ENCODE data around the gene ALG12. TPM values are rescaled to one million over a fixed set of nuclear protein-coding genes. Genes with fewer than 3 reads are reported as not detected.

The ALG12 gene
- total and polyA plus RNA-seq, 2 of the 13 experiments (the other 11 are each of a cell fraction or from before 2014, with no cell fraction given), result 7.8 to 15.8 TPM

DNA sequence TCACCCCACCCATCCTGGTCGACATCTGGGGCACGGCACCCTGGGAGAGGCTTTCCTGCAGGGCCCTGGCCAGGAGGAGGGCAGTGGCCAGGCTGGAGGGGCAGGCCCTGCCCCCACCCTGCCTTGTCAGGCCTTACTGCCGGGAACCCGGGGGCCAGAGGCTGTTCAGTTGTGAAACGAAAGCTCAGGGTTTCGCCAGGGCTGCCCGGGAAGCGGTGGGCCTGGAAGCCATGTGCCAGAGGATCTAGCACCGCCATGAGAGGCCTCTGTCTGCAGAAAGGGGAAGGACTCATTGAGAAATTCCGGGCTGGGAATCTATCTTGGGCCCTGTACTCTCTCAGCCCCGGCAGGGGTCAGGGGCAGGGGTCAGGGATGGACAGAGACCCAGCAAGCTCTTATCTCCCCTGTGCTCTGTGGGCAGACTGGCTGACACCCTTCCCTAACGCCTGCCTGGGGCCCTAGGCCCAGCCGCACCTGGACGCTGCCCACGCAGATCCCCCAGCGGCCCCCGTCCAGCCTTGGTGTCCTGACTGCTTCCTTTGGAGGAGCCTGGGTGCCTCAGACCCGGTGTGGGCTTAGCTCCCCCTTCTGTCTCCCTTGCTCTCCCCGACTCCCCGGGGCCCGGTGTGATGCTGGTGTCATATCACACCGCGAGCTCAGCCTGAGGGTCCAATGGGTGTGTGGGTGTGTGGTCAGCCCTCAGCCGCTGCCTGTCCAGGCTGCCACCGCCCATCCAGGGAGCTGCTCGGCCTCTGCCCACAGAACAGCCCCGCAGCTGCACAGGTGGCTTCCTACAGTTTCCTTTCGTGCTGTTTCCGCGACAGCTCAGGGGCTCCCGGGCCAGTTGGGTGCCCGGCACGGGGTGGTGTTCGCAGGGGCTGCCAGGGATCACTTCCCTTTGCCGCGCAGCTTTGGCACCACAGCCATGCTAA lies 48.8 kb upstream of the ALG12 start (continued):
- no peak for TF ChIP-seq MAFK (conservative IDR thresholded peaks at IDR 0.05 in 1 of 2, IDR thresholded peaks at IDR 0.05 in 1 of 2; ENCODE audit: low read length in 2 of 2)
- TF ChIP-seq ZNF326 (CRISPR knock-in tag; IDR thresholded peaks at IDR 0.05; ENCODE audit: borderline replicate concordance), result no peak
- no peak for TF ChIP-seq ZBTB21 (CRISPR knock-in tag; IDR thresholded peaks at IDR 0.05)
- no peak for TF ChIP-seq ZNF883 (CRISPR knock-in tag; IDR thresholded peaks at IDR 0.05; ENCODE audit: not compliant biosample characterization)
- 0 out of 2 replicates have a peak, but pooled peaks have one; percentile 18 for TF ChIP-seq ZNF629 (CRISPR knock-in tag; conservative IDR thresholded peaks at IDR 0.05)
- 0 out of 2 replicates have a peak, but pooled peaks have one; percentile 11 for TF ChIP-seq MAZ (IDR thresholded peaks at IDR 0.05; ENCODE audit: borderline replicate concordance, low read depth, low read length)
- no peak; the same call in 1 of the 2 replicates for TF ChIP-seq MAZ (CRISPR knock-in tag; IDR thresholded peaks at IDR 0.05; ENCODE audit: low read depth)
- peak; percentile 43 for TF ChIP-seq THAP11 (CRISPR knock-in tag; IDR thresholded peaks at IDR 0.05)
- TF ChIP-seq ARHGAP35 (CRISPR knock-in tag; IDR thresholded peaks at IDR 0.05; ENCODE audit: borderline replicate concordance), result no peak
- no peak for TF ChIP-seq ZSCAN21 (CRISPR knock-in tag; IDR thresholded peaks at IDR 0.05; ENCODE audit: borderline replicate concordance)
- TF ChIP-seq SAFB2 (CRISPR knock-in tag; IDR thresholded peaks at IDR 0.05; ENCODE audit: borderline replicate concordance, low read depth), result 0 out of 2 replicates have a peak, but pooled peaks have one; percentile 3
- TF ChIP-seq TOE1 (CRISPR knock-in tag; IDR thresholded peaks at IDR 0.05), result no peak
- peak; percentile 50; the same call in 1 of the 2 replicates for TF ChIP-seq ZZZ3 (CRISPR knock-in tag; IDR thresholded peaks at IDR 0.05; ENCODE audit: borderline replicate concordance)
- TF ChIP-seq ETV6 (CRISPR knock-in tag; conservative IDR thresholded peaks at IDR 0.05), result no peak
- TF ChIP-seq, protein P1, sequence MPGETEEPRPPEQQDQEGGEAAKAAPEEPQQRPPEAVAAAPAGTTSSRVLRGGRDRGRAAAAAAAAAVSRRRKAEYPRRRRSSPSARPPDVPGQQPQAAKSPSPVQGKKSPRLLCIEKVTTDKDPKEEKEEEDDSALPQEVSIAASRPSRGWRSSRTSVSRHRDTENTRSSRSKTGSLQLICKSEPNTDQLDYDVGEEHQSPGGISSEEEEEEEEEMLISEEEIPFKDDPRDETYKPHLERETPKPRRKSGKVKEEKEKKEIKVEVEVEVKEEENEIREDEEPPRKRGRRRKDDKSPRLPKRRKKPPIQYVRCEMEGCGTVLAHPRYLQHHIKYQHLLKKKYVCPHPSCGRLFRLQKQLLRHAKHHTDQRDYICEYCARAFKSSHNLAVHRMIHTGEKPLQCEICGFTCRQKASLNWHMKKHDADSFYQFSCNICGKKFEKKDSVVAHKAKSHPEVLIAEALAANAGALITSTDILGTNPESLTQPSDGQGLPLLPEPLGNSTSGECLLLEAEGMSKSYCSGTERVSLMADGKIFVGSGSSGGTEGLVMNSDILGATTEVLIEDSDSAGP (CRISPR knock-in tag; IDR thresholded peaks at IDR 0.05; ENCODE audit: borderline replicate concordance), result peak; percentile 13; the same call in 1 of the 2 replicates
- TF ChIP-seq ZNF558 (CRISPR knock-in tag; IDR thresholded peaks at IDR 0.05; ENCODE audit: borderline replicate concordance), result no peak
- no peak for TF ChIP-seq ZNF780A (CRISPR knock-in tag; IDR thresholded peaks at IDR 0.05)
- TF ChIP-seq KDM5A (IDR thresholded peaks at IDR 0.05; ENCODE audit: borderline replicate concordance, low read length), result no peak
- TF ChIP-seq ZNF501 (CRISPR knock-in tag; IDR thresholded peaks at IDR 0.05), result no peak; the same call in 1 of the 2 replicates
- TF ChIP-seq GLI4 (CRISPR knock-in tag; IDR thresholded peaks at IDR 0.05; ENCODE audit: borderline replicate concordance), result 0 out of 2 replicates have a peak, but pooled peaks have one; percentile 57
- peak; percentile 60; the same call in 1 of the 2 replicates for TF ChIP-seq FOXC1 (CRISPR knock-in tag; IDR thresholded peaks at IDR 0.05; ENCODE audit: borderline replicate concordance)
- no peak for TF ChIP-seq ZNF549 (CRISPR knock-in tag; IDR thresholded peaks at IDR 0.05)
- TF ChIP-seq MEF2D (CRISPR knock-in tag; IDR thresholded peaks at IDR 0.05), result no peak
- no peak for TF ChIP-seq ZNF768 (CRISPR knock-in tag; IDR thresholded peaks at IDR 0.05)
- TF ChIP-seq KLF6 (CRISPR knock-in tag; IDR thresholded peaks at IDR 0.05), result 0 out of 2 replicates have a peak, but pooled peaks have one; percentile 28
- TF ChIP-seq, protein P2, sequence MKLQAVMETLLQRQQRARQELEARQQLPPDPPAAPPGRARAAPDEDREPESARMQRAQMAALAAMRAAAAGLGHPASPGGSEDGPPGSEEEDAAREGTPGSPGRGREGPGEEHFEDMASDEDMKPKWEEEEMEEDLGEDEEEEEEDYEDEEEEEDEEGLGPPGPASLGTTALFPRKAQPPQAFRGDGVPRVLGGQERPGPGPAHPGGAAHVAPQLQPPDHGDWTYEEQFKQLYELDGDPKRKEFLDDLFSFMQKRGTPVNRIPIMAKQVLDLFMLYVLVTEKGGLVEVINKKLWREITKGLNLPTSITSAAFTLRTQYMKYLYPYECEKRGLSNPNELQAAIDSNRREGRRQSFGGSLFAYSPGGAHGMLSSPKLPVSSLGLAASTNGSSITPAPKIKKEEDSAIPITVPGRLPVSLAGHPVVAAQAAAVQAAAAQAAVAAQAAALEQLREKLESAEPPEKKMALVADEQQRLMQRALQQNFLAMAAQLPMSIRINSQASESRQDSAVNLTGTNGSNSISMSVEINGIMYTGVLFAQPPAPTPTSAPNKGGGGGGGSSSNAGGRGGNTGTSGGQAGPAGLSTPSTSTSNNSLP (IDR thresholded peaks at IDR 0.05; ENCODE audit: low read depth, low read length), result 0 out of 2 replicates have a peak, but pooled peaks have one; percentile 3
- no peak for TF ChIP-seq ZFAT (CRISPR knock-in tag; conservative IDR thresholded peaks at IDR 0.05)
